Measurements from ENCODE around the gene MGP.
A peak's percentile ranks its signal among the peaks of the same experiment; 100 is the strongest.

The MGP gene

DNA sequence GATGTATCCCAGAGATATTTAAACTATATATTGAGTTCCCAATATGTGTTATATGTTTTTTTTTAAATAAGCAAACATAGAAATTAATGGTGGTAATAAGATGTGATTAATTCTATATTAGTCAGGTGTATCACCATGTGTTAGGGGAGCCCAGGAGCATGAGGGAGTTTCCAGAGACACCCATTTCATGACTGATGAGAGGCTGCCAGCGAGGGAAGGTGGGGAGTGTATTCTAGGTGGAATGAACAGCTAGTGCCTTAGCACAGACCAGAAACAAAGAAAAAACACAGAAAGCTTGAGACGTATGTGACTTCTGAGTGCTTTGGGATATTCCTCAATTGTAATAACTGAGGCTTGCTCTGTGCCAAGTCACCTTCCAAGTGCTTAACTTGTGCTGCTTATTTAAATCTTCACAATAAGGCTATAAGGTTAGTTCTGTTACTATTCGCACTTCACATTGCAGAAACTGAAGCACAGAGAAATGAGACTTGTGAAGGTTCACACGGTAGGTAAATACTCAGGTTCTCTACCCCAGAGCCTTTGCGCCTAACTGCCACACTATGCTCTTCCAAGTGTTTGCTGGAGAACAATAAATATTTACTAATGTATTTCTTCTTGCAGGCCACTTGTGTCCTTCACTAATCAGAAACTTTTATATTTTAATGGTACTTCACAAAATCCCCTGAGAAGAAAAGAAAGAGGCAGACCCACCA is 17.9 kb upstream of the MGP start:
- no peak for DNase-seq (ENCODE audit: low read depth in 2 of 2)

- no peak for DNase-seq (ENCODE audit: low read depth in 2 of 2)
These were observed 16.8 kb upstream of the MGP start for GRCh38 chr12:14902465-14902864.

DNA sequence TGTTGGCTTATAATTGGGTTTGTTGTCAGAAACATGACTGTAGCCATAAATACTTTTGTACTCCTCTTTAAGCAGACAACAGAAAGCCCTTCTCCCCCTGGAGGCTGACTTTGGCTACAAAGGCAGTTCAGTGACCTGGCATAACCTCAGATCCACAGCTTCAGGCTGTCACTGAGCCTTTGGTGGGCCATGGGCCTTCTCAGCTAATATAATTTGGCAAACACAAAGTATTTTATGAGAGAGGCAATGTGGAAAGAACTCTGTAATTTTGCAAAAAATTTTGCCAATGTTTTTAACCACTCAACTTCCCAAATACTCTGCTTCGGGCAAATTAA is 15.5 kb upstream of the MGP start:
- DNase-seq (ENCODE audit: low read depth in 2 of 2) = no peak

GRCh38 chr12:14900521-14901227 is 15.0 kb upstream of the MGP start:
- no peak for DNase-seq (ENCODE audit: low read depth in 2 of 2)

- DNase-seq (ENCODE audit: low read depth in 2 of 2) = no peak
These were observed 11.0 kb upstream of the MGP start for GRCh38 chr12:14896521-14897169.

GRCh38 chr12:14893506-14894250 is 8.0 kb upstream of the MGP start:
- DNase-seq (ENCODE audit: low read depth in 2 of 2) = no peak

- DNase-seq (ENCODE audit: low read depth in 2 of 2) = no peak
These were observed 7.3 kb upstream of the MGP start for GRCh38 chr12:14892726-14893505.

GRCh38 chr12:14890701-14891100 is 5.0 kb upstream of the MGP start:
- DNase-seq (ENCODE audit: low read depth in 2 of 2) = no peak

DNA sequence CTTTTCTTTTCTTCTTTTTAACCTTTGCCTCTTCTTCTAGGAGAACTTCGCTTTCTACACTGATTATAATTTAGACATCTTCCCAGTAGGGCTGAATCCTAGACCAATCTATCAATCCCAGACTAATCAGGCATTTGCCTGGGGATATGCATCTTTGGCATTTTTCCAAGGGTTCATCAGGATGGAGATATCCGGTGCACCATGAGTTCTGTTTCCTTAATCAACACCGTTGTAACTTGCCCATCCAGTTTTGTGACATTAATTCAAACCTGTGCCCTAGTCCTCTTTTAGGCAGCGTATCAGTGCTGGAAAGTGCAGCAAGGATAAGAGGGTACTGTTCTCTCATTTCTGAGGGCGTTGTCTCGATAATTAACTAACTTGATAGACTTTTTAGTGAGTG is 617 bp upstream of the MGP start:
- no peak for DNase-seq (ENCODE audit: low read depth in 2 of 2)

DNA sequence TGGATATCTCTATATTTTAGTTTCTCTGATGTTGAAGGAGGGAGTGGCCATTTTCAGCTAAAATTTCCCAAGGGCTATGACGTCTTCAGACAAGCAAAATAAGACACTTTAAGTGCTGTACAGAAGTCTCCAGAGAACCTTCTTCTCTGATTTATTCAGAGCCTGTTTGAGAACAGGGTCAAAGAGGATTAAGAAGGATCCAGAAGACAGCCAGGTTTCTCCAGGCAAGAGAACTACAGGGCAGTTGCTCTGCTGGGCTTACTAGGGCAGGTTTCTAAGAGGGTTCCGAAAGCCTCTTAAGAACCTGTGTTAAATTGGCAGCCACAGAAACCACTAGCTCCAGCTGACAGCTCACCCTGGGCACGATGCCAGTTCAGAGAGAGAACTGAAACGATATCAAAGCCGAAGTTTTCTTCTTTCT is 1.2 kb downstream of the MGP start:
- peak; percentile 69 to 75 for DNase-seq (ENCODE audit: low read depth in 2 of 2)

GRCh38 chr12:14883686-14884085 is 2.0 kb downstream of the MGP start:
- no peak for DNase-seq (ENCODE audit: low read depth in 2 of 2)

- DNase-seq (ENCODE audit: low read depth in 2 of 2) = no peak
These were observed 4.7 kb downstream of the MGP start for GRCh38 chr12:14880890-14881453.

DNA sequence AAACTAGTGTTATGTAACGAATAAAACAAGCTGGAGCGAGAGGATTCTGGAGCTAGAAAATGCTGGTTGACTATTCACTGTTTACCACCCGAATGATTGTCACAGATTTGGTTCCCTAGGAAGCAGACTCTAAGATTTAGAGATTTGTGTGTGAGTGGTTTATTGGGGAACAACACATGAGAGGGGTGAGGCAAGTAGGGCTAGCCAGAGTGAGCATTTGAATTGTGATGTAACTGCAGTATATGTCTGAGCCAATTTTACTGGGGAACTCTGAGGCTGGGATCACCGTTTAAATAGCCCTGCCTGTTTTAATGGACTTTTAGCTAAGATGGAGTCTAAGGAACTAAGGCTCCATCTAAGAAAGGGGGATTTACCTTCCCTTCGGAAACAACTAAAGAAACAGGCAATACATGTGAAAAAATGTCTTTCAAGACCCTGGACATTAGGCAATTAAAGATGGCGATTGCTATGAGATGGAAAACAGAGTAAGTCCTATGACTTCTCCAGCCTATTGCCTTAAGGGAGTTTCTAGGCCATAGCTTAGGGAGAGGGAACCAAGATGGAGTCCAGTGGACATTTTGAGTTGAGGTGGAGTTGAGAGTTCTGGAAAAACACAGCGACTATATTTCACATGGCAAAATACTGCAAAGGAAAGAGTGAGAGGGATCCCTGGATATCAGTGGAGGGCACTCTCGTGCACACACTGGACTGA is 6.3 kb downstream of the MGP start:
- DNase-seq (ENCODE audit: low read depth in 2 of 2) = no peak

GRCh38 chr12:14878488-14878887 is 7.2 kb downstream of the MGP start:
- no peak for DNase-seq (ENCODE audit: low read depth in 2 of 2)

DNA sequence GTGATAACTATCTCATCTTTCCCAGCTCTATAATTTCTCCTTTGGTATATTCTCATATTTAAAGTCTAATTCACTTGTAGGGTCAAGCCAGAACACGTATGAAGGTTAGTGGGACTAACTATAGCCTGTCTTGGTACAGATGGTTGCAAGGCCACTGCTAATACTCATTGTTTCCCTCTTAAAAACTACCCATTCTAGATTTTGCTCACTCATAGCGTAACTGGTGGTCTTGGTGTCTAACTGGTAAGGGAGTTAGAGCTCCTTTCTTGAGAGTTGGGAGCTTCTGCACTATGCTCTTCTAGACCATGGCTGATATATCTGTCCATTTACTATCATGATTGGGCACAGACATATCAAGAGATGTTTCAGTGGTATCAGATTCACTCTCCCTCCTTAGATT is 8.8 kb downstream of the MGP start:
- no peak for DNase-seq (ENCODE audit: low read depth in 2 of 2)

DNA sequence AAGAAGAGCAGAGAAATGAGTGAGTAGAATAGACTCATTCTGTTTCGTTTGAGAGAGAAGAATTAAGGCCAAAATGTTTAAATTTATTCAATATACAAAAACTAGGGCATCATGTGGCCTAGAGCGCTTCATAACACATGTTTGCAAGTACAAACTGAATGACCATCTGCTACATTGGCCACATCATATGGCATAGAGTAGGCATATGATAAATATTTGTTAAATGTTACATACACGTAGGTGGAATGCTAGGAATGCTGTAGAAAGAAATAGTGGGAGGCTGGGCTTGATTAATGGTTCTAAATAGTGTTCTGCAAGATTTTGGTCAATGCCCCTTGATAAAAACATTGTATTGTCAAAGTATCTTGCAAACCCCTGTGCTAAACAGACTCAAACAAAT is 10.8 kb downstream of the MGP start:
- DNase-seq (ENCODE audit: low read depth in 2 of 2) = no peak

GRCh38 chr12:14873440-14874185 is 12.0 kb downstream of the MGP start:
- no peak for DNase-seq (ENCODE audit: low read depth in 2 of 2)

GRCh38 chr12:14871886-14872285 is 13.8 kb downstream of the MGP start:
- no peak for DNase-seq (ENCODE audit: low read depth in 2 of 2)

GRCh38 chr12:14871247-14871646 is 14.4 kb downstream of the MGP start:
- DNase-seq (ENCODE audit: low read depth in 2 of 2) = no peak

DNA sequence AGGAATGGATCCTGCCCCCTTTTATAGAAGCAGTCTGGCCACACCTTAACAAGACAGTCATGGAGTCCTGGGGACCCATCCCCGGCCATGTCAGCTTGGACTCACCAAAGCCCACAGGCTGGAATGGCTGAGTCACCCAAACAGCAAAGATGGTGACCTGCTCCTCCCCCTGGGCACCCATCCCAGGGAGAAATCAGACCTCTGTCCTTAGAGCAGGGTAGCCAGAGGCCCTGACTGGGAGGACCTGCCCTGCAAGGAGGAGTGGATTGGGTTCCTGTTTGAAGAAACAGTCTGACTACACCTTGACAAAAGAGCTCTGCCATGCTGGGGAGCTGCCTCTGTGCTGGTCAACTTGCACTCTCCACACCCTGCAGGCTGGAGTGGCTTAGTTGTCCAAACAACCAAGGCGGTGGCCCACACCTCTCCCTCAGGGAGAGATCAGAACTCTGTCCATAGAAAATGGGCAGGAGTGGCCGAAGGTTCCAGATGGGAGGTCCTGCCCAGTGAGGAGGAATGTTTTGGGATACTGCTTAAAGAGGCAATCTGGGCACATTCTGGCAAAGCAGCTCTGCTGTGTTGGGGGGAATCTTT is 16.6 kb downstream of the MGP start:
- no peak for DNase-seq (ENCODE audit: low read depth in 2 of 2)
